Caco-2 (cell line): ENCODE measurements around the gene VMAC. TPM values are rescaled to one million over a fixed set of nuclear protein-coding genes. Genes with fewer than 3 reads are reported as not detected.

ENCODE experiments used
- BruUV-seq: library from RNA; stranded (reverse); fragments of 400-500 nt; replicated peaks from 2 replicates; lab custom pipeline; 2021; lab: Mats Ljungman, UMichigan
- CTCF ChIA-PET: fragments of 300-600 bp; sonication (Branson Sonifier 250); formaldehyde crosslinking; loops from one replicate; lab custom pipeline; 2022; ENCODE audit warnings: antibody characterized with exemption; lab: Charles Lee
- POLR2A ChIA-PET: fragments of 300-600 bp; sonication (Branson Sonifier 250); formaldehyde crosslinking; loops from one replicate; lab custom pipeline; 2022; ENCODE audit warnings: antibody characterized with exemption; lab: Charles Lee
- DNase-seq, 2 experiments: peaks; one replicate each; pipeline versions ENCODE4 v3.0.0 to v3.0.0-alpha.2; 2020 to 2022
- H3K27me3 ChIP-seq: replicated peaks from 2 replicates; pipeline ENCODE4 v1.6.0; 2011; ENCODE audit warnings: low read length; ENCODE audit not compliant: control insufficient read depth, insufficient read depth
- H3K36me3 ChIP-seq: 2 replicates; pipeline ENCODE4 v1.5.1; 2011; ENCODE audit warnings: low read length; ENCODE audit not compliant: control insufficient read depth, insufficient read depth
- H3K4me1 ChIP-seq: fragments of 250-450 bp; sonication (Bioruptor Pico); 2 replicates; pipeline ENCODE4 v1.5.1; 2020; ENCODE audit warnings: mild to moderate bottlenecking
- H3K4me3 ChIP-seq: 2 replicates; pipeline ENCODE4 v1.5.1; 2011; ENCODE audit warnings: low read depth, mild to moderate bottlenecking, control low read depth, low read length
- H3K9me3 ChIP-seq: fragments of 250-450 bp; sonication (Bioruptor Pico); 2 replicates; pipeline ENCODE4 v1.5.1; 2020; ENCODE audit warnings: mild to moderate bottlenecking, moderate library complexity
- H3K27ac Mint-ChIP-seq: one replicate; pipeline ENCODE4 v1.8.0; 2022; ENCODE audit warnings: mixed read lengths; ENCODE audit not compliant: unreplicated experiment
- H3K27me3 Mint-ChIP-seq: one replicate; pipeline ENCODE4 v1.8.0; 2022; ENCODE audit warnings: mixed read lengths; ENCODE audit not compliant: insufficient read depth, unreplicated experiment
- H3K36me3 Mint-ChIP-seq: one replicate; pipeline ENCODE4 v1.8.0; 2022; ENCODE audit warnings: mild to moderate bottlenecking, mixed read lengths; ENCODE audit not compliant: insufficient read depth, unreplicated experiment
- H3K4me1 Mint-ChIP-seq: one replicate; pipeline ENCODE4 v1.8.0; 2022; ENCODE audit warnings: low read depth, mixed read lengths; ENCODE audit not compliant: unreplicated experiment
- H3K4me3 Mint-ChIP-seq: one replicate; pipeline ENCODE4 v1.8.0; 2022; ENCODE audit warnings: mild to moderate bottlenecking, moderate library complexity, mixed read lengths; ENCODE audit not compliant: unreplicated experiment
- H3K9me3 Mint-ChIP-seq: one replicate; pipeline ENCODE4 v1.8.0; 2022; ENCODE audit warnings: mixed read lengths; ENCODE audit not compliant: unreplicated experiment
- CTCF ChIP-seq, 2 experiments: fragments of 200-600 bp in 1 of 2; IDR thresholded peaks; 1 replicate in 1 of 2; 2 replicates in 1 of 2; pipeline versions ENCODE4 v1.5.1 to v1.8.0; 2011 to 2022; ENCODE audit warnings: antibody characterized with exemption in 1 of 2, control low read depth in 1 of 2, inconsistent platforms in 1 of 2, low read depth in 1 of 2, low read length in 1 of 2, mild to moderate bottlenecking in 1 of 2, moderate library complexity in 1 of 2; ENCODE audit not compliant: insufficient read depth in 1 of 2, severe bottlenecking in 1 of 2, unreplicated experiment in 1 of 2
- intact Hi-C: fragments of 100-400 bp; cut with micrococcal nuclease; formaldehyde crosslinking; loops from one replicate; pipeline ENCODE4 v1.10.0; 2022; ENCODE audit not compliant: unreplicated experiment
- total RNA-seq: library from RNA; stranded (reverse); gene quantifications from 2 replicates; pipeline ENCODE4 v1.2.3, GENCODE V29; 2022

The VMAC gene
- total RNA-seq, 1 experiment from 2014 or later: 4.8 TPM

GRCh38 chr19:5953680-5954213 lies 49.1 kb downstream of the VMAC start:
- Histone ChIP-seq H3K9me3 (no peaks in the 10 kb centered on the region), H3K4me1 (peaks cover 23% of the 10 kb centered on the region), H3K4me3 (no peak overlapping the region), H3K27me3 (no peaks in the 10 kb centered on the region), H3K36me3 (no peaks in the 10 kb centered on the region)
- TF ChIP-seq CTCF (IDR thresholded peaks at IDR 0.05; ENCODE audit: insufficient read depth in 1 of 2, low read depth in 1 of 2, low read length in 1 of 2, severe bottlenecking in 1 of 2, unreplicated experiment in 1 of 2): no peak
- Mint-ChIP-seq H3K4me3 (no peak overlapping the region), H3K27me3 (no peaks in the 10 kb centered on the region), H3K36me3 (peaks cover 14% of the 10 kb centered on the region), H3K9me3 (no peaks in the 10 kb centered on the region), H3K27ac (peak overlapping the region; percentile 71), H3K4me1 (peaks cover 7% of the 10 kb centered on the region)
- ChIA-PET POLR2A (no interaction called here), CTCF (no interaction called here)
- intact Hi-C loops: no loop called here
- no TSS peak for BruUV-seq
- no peak for DNase-seq

GRCh38 chr19:5954293-5954692 lies 49.6 kb downstream of the VMAC start:
- no peaks in the 10 kb centered on the region for H3K9me3 Mint-ChIP-seq
- no peaks in the 10 kb centered on the region for H3K27me3 Mint-ChIP-seq
- peaks cover 7% of the 10 kb centered on the region for H3K4me1 Mint-ChIP-seq
- Histone ChIP-seq H3K27me3 (no peaks in the 10 kb centered on the region), H3K9me3 (no peaks in the 10 kb centered on the region), H3K4me1 (peaks cover 25% of the 10 kb centered on the region), H3K36me3 (no peaks in the 10 kb centered on the region), H3K4me3 (no peak overlapping the region)
- peaks cover 14% of the 10 kb centered on the region for H3K36me3 Mint-ChIP-seq
- CTCF ChIA-PET: no interaction called here
- TF ChIP-seq CTCF (IDR thresholded peaks at IDR 0.05; ENCODE audit: insufficient read depth in 1 of 2, low read depth in 1 of 2, low read length in 1 of 2, severe bottlenecking in 1 of 2, unreplicated experiment in 1 of 2): no peak
- H3K4me3 Mint-ChIP-seq: no peak overlapping the region
- POLR2A ChIA-PET: no interaction called here
- BruUV-seq: no TSS peak
- peak overlapping the region; percentile 71 for H3K27ac Mint-ChIP-seq
- DNase-seq: no peak
- intact Hi-C loops: no loop called here

GRCh38 chr19:5955636-5955935 lies 50.9 kb downstream of the VMAC start:
- no peaks in the 10 kb centered on the region for H3K9me3 ChIP-seq
- H3K4me1 Mint-ChIP-seq: peaks cover 13% of the 10 kb centered on the region
- no peaks in the 10 kb centered on the region for H3K9me3 Mint-ChIP-seq
- no peaks in the 10 kb centered on the region for H3K36me3 ChIP-seq
- POLR2A ChIA-PET: no interaction called here
- no peak for TF ChIP-seq CTCF (IDR thresholded peaks at IDR 0.05; ENCODE audit: insufficient read depth in 1 of 2, low read depth in 1 of 2, low read length in 1 of 2, severe bottlenecking in 1 of 2, unreplicated experiment in 1 of 2)
- intact Hi-C loops: no loop called here
- peaks cover 11% of the 10 kb centered on the region for H3K36me3 Mint-ChIP-seq
- H3K4me1 ChIP-seq: peaks cover 25% of the 10 kb centered on the region
- CTCF ChIA-PET: no interaction called here
- no peaks in the 10 kb centered on the region for H3K27me3 ChIP-seq
- no peak overlapping the region for H3K4me3 Mint-ChIP-seq
- H3K4me3 ChIP-seq: no peak overlapping the region
- DNase-seq: no peak
- H3K27ac Mint-ChIP-seq: no peak overlapping the region
- H3K27me3 Mint-ChIP-seq: no peaks in the 10 kb centered on the region
- BruUV-seq: no TSS peak
